Measurements from ENCODE around the gene GPR150.

The GPR150 gene

DNA sequence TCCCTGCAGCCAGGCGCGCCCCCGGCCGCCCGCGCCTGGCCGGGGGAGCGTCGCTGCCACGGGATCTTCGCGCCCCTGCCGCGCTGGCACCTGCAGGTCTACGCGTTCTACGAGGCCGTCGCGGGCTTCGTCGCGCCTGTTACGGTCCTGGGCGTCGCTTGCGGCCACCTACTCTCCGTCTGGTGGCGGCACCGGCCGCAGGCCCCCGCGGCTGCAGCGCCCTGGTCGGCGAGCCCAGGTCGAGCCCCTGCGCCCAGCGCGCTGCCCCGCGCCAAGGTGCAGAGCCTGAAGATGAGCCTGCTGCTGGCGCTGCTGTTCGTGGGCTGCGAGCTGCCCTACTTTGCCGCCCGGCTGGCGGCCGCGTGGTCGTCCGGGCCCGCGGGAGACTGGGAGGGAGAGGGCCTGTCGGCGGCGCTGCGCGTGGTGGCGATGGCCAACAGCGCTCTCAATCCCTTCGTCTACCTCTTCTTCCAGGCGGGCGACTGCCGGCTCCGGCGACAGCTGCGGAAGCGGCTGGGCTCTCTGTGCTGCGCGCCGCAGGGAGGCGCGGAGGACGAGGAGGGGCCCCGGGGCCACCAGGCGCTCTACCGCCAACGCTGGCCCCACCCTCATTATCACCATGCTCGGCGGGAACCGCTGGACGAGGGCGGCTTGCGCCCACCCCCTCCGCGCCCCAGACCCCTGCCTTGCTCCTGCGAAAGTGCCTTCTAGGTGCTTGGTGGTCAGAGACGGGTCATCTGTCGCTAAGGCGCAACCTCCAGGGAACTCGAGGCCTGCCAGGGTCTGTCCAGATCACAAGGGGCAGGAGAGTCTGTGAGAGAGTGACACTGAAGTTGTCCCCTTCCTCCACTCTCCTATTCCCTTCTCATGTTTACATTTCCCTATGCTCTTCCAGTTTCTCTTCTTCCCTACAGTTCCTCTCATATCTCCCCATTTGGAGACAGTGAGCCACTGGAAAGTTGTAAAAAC lies 1.3 kb downstream of the GPR150 start:
- TF ChIP-seq POLR2AphosphoS5 (IDR thresholded peaks at IDR 0.05; ENCODE audit: low read depth, low read length) (no peak), FOXP2 (optimal IDR thresholded peaks at IDR 0.05; ENCODE audit: borderline replicate concordance, extremely low read depth, extremely low read length, insufficient read depth) (no peak), SIN3A (IDR thresholded peaks at IDR 0.05; ENCODE audit: borderline replicate concordance, insufficient read depth, low read length) (no peak), TAF1 (IDR thresholded peaks at IDR 0.05; ENCODE audit: borderline replicate concordance, insufficient read depth, low read length) (no peak)
- TF ChIP-seq, protein P1, sequence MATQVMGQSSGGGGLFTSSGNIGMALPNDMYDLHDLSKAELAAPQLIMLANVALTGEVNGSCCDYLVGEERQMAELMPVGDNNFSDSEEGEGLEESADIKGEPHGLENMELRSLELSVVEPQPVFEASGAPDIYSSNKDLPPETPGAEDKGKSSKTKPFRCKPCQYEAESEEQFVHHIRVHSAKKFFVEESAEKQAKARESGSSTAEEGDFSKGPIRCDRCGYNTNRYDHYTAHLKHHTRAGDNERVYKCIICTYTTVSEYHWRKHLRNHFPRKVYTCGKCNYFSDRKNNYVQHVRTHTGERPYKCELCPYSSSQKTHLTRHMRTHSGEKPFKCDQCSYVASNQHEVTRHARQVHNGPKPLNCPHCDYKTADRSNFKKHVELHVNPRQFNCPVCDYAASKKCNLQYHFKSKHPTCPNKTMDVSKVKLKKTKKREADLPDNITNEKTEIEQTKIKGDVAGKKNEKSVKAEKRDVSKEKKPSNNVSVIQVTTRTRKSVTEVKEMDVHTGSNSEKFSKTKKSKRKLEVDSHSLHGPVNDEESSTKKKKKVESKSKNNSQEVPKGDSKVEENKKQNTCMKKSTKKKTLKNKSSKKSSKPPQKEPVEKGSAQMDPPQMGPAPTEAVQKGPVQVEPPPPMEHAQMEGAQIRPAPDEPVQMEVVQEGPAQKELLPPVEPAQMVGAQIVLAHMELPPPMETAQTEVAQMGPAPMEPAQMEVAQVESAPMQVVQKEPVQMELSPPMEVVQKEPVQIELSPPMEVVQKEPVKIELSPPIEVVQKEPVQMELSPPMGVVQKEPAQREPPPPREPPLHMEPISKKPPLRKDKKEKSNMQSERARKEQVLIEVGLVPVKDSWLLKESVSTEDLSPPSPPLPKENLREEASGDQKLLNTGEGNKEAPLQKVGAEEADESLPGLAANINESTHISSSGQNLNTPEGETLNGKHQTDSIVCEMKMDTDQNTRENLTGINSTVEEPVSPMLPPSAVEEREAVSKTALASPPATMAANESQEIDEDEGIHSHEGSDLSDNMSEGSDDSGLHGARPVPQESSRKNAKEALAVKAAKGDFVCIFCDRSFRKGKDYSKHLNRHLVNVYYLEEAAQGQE (IDR thresholded peaks at IDR 0.05; ENCODE audit: insufficient read depth in 1 of 2, low read depth in 2 of 2, low read length in 2 of 2): no peak

DNA sequence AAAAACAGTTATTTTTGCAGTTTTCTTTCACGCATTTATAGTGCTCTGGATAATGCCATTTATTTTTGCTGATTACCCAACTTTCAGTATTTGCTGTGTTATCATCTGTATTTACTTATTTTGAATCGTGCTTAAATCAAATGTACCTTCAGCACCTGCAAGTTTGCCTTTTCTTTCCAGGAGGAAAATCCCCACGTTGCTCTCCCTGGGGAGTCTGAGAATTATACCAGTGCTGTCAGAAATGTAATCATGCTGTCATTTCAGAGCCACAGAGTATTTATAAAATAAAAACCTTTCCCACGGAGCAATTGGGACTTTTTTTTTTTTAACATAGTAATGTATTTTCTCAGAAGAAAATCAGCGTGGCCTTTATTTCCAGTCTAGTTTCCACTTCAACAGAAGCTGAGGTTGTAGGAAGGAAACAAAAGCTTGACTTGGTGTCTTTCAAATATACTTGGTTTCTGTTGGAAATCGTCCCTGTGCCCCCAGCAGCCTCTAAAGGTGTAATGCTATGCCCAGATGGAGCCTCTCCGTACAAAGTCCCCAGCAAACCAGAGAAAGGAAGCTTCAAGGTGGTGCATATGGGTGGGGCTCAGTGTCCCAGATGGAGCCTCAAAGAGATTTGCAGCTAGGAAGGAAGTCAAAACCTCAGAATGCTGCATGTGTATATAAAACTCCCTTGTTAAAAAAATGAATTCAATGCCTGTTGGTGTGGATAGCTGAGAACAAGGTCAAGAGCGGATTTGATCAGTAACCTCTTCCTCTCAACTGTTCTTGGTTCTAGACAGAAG lies 2.1 kb downstream of the GPR150 start:
- TF ChIP-seq POLR2AphosphoS5 (IDR thresholded peaks at IDR 0.05; ENCODE audit: low read depth, low read length) (no peak), TAF1 (IDR thresholded peaks at IDR 0.05; ENCODE audit: borderline replicate concordance, insufficient read depth, low read length) (no peak), SIN3A (IDR thresholded peaks at IDR 0.05; ENCODE audit: borderline replicate concordance, insufficient read depth, low read length) (no peak), FOXP2 (optimal IDR thresholded peaks at IDR 0.05; ENCODE audit: borderline replicate concordance, extremely low read depth, extremely low read length, insufficient read depth) (no peak)
- TF ChIP-seq, protein P1 (IDR thresholded peaks at IDR 0.05; ENCODE audit: insufficient read depth in 1 of 2, low read depth in 2 of 2, low read length in 2 of 2): no peak

DNA sequence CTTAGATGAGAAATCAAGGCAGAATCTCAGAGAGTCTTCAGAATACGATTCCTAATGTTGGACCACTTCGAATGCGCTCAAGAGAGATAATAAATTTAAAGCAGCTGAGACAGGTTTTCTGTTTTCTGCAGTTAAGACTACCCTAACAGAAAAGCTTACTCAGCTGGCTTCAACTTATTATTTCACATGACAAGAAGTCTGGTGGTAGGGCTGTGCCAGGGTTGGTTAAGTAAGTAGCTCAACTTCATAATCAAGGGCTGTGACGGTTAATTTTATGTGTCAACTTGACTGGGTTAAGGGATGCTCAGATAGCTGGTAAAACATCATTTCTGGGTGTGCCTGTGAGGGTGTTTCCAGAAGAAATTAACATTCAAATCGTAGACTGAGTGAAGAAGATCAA lies 3.8 kb downstream of the GPR150 start:
- TF ChIP-seq SIN3A (IDR thresholded peaks at IDR 0.05; ENCODE audit: borderline replicate concordance, insufficient read depth, low read length) (no peak), FOXP2 (optimal IDR thresholded peaks at IDR 0.05; ENCODE audit: borderline replicate concordance, extremely low read depth, extremely low read length, insufficient read depth) (no peak), POLR2AphosphoS5 (IDR thresholded peaks at IDR 0.05; ENCODE audit: low read depth, low read length) (no peak), TAF1 (IDR thresholded peaks at IDR 0.05; ENCODE audit: borderline replicate concordance, insufficient read depth, low read length) (no peak)
- TF ChIP-seq, protein P1 (IDR thresholded peaks at IDR 0.05; ENCODE audit: insufficient read depth in 1 of 2, low read depth in 2 of 2, low read length in 2 of 2): no peak

DNA sequence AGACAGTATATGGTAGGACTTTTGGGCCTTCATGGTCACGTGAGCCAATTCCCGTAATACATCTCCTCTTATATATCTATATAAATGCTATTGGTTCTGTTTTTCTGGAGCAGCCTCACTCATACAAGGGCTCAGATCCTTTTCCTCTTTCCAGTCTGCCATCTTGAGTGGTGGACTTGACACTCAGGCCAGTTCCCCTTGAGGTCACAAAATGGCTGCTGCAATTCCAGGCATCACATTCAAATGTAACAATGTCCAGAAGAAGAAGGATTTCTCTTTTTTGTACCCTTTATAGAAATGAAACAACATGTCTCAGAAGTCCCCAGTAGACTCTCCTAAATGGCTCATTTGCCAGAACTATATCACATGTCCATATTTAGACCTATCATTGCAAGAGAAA lies 4.5 kb downstream of the GPR150 start:
- no peak for TF ChIP-seq SIN3A (IDR thresholded peaks at IDR 0.05; ENCODE audit: borderline replicate concordance, insufficient read depth, low read length)
- TF ChIP-seq FOXP2 (optimal IDR thresholded peaks at IDR 0.05; ENCODE audit: borderline replicate concordance, extremely low read depth, extremely low read length, insufficient read depth): no peak
- TF ChIP-seq TAF1 (IDR thresholded peaks at IDR 0.05; ENCODE audit: borderline replicate concordance, insufficient read depth, low read length): no peak
- TF ChIP-seq, protein P1 (IDR thresholded peaks at IDR 0.05; ENCODE audit: insufficient read depth in 1 of 2, low read depth in 2 of 2, low read length in 2 of 2): no peak
- no peak for TF ChIP-seq POLR2AphosphoS5 (IDR thresholded peaks at IDR 0.05; ENCODE audit: low read depth, low read length)

Data from PFSK-1 (cell line).